Fibroblast of lung (primary cell): Measurements from ENCODE around the gene THAP11. TPM values are rescaled to one million over a fixed set of nuclear protein-coding genes. Genes with fewer than 3 reads are reported as not detected.

Experiments
- DNase-seq, 2 donors: peaks; one replicate each; pipeline versions ENCODE4 v3.0.0 to v3.0.0-alpha.2; 2010; ENCODE audit warnings: low read depth in 2 of 2
- H2AFZ ChIP-seq: 2 replicates; pipeline ENCODE4 v1.5.1; 2012; ENCODE audit warnings: low read length, control low read depth, inconsistent platforms
- H3K27ac ChIP-seq: 2 replicates; pipeline ENCODE4 v1.5.1; 2011; ENCODE audit warnings: low read length, control low read depth; ENCODE audit not compliant: insufficient read depth
- H3K27me3 ChIP-seq: 2 replicates; pipeline ENCODE4 v1.5.1; 2011; ENCODE audit warnings: mild to moderate bottlenecking, low read length; ENCODE audit not compliant: control insufficient read depth, insufficient read depth
- H3K36me3 ChIP-seq: 2 replicates; pipeline ENCODE4 v1.5.1; 2011; ENCODE audit warnings: low read length; ENCODE audit not compliant: control insufficient read depth, insufficient read depth
- H3K4me1 ChIP-seq: 2 replicates; pipeline ENCODE4 v1.5.1; 2011; ENCODE audit warnings: low read length; ENCODE audit not compliant: control insufficient read depth, insufficient read depth; ENCODE audit errors: extremely low read depth
- H3K4me2 ChIP-seq: 2 replicates; pipeline ENCODE4 v1.5.1; 2011; ENCODE audit warnings: low read length, control low read depth; ENCODE audit not compliant: insufficient read depth; ENCODE audit errors: extremely low read depth
- H3K4me3 ChIP-seq, 4 experiments: fragments of 200-600 bp in 1 of 4; sonication (generic) in 1 of 4; replicated peaks in 1 of 4; 2 replicates each; pipeline ENCODE4 v1.5.1; 2011 to 2016; ENCODE audit warnings: low read length in 4 of 4, low read depth in 3 of 4, mild to moderate bottlenecking in 3 of 4, control low read depth in 2 of 4, inconsistent platforms in 1 of 4, mixed read lengths in 1 of 4; ENCODE audit not compliant: insufficient read depth in 1 of 4; ENCODE audit errors: control extremely low read depth in 1 of 4
- H3K79me2 ChIP-seq: 2 replicates; pipeline ENCODE4 v1.5.1; 2012; ENCODE audit warnings: mild to moderate bottlenecking, low read length, inconsistent platforms; ENCODE audit not compliant: control insufficient read depth, insufficient read depth
- H3K9ac ChIP-seq: 2 replicates; pipeline ENCODE4 v1.5.1; 2011; ENCODE audit warnings: mild to moderate bottlenecking, low read length, control low read depth; ENCODE audit not compliant: insufficient read depth
- H3K9me3 ChIP-seq: 2 replicates; pipeline ENCODE4 v1.5.1; 2012; ENCODE audit warnings: low read depth, low read length; ENCODE audit not compliant: control insufficient read depth, insufficient read depth
- H4K20me1 ChIP-seq: 2 replicates; pipeline ENCODE4 v1.5.1; 2011; ENCODE audit warnings: low read length; ENCODE audit not compliant: control insufficient read depth, insufficient read depth; ENCODE audit errors: extremely low read depth
- EZH2 ChIP-seq: IDR thresholded peaks from 2 replicates; pipeline ENCODE4 v1.5.1; 2012; ENCODE audit warnings: low read length, control low read depth, mild to moderate bottlenecking; ENCODE audit errors: missing control alignments
- polyA plus RNA-seq, 2 donors: library from polyadenylated mRNA; depleted of rRNA in 1 of 2; stranded (reverse) in 1 of 2; unstranded in 1 of 2; fragments of >200 nt; gene quantifications; 2 replicates each; pipeline ENCODE4 v1.2.1, GENCODE V29; 2011 to 2012; ENCODE audit warnings: missing spikeins in 1 of 2
- total RNA-seq: library from RNA; depleted of rRNA; stranded (reverse); fragments of >200 nt; gene quantifications from 2 replicates; pipeline ENCODE4 v1.2.1, GENCODE V29; 2014
- TF ChIP-seq, protein P1 (sequence below), 2 donors: IDR thresholded peaks in 1 of 2; conservative IDR thresholded peaks in 1 of 2; 1 replicate in 1 of 2; 2 replicates in 1 of 2; pipeline ENCODE4 v1.5.1; 2011 to 2012; ENCODE audit warnings: low read length in 2 of 2, control low read depth in 1 of 2, inconsistent platforms in 1 of 2, low read depth in 1 of 2, mild to moderate bottlenecking in 1 of 2

THAP11 gene
- total and polyA plus RNA-seq, 2 donors (not counting 1 experiment from before 2014, with no cell fraction given): 16.0 to 37.7 TPM

DNA sequence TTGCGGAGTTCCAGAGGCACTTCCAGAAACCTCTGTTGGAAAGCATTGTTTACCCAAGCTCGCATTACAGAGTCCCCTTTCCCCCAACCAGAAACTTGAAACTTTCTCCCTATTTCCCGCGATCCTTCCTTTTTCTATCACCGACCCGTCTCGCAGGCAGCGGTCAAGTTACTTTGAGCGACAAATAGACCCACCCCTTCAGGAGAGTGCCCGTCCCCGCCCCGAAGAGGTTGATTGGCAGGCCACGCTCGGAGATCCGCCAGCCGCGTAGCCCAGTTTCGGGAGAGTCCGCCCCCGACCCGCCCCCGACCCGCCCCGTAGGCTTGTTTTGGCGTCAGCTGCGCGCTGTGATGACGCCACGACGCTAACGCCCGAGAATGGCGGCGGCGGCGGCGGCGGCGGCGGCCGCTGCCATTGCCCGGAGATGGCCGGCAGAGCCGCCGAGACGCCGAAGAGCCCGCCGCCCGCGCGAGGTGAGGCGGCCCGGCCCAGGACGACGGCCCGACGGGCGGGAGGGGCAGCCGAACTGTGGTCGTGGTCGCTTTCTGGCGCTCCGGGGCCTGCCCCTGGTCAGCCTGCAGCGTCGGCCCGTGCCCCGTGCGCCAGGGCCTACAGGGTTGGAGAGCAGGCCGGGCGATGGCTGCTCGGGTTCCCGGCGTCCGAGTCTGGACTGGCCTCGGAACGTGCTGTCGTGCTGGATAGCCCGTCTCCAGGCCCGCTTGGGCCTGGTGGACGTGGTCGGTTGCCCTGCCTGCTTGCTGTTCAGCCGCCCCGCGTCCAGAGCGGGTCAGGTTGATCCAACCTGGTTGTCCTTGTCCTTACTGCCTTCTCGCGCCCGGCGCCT is 51.0 kb downstream of the THAP11 start, which contains the start of gene PSKH1:
PSKH1 (plus strand) TSS at position 356 of the 844 bp plus-strand sequence. CDS start 15,496 bp downstream, outside the sequence.
- Histone ChIP-seq H3K79me2 (peaks cover 29% of the 10 kb centered on the region), H3K9me3 (no peaks in the 10 kb centered on the region), H2AFZ (peak within 1 kb of the TSS; percentile 84), H3K4me2 (peak within 1 kb of the TSS; percentile 98), H3K4me1 (peaks cover 6% of the 10 kb centered on the region), H3K9ac (peak within 1 kb of the TSS; percentile 100), H3K36me3 (no peaks in the 10 kb centered on the region), H3K27ac (peak within 1 kb of the TSS; percentile 97), H4K20me1 (no peaks in the 10 kb centered on the region), H3K27me3 (no peaks in the 10 kb centered on the region), H3K4me3 (peak within 1 kb of the TSS; percentile 82 to 99 (median 97))
- TF ChIP-seq, protein P1, sequence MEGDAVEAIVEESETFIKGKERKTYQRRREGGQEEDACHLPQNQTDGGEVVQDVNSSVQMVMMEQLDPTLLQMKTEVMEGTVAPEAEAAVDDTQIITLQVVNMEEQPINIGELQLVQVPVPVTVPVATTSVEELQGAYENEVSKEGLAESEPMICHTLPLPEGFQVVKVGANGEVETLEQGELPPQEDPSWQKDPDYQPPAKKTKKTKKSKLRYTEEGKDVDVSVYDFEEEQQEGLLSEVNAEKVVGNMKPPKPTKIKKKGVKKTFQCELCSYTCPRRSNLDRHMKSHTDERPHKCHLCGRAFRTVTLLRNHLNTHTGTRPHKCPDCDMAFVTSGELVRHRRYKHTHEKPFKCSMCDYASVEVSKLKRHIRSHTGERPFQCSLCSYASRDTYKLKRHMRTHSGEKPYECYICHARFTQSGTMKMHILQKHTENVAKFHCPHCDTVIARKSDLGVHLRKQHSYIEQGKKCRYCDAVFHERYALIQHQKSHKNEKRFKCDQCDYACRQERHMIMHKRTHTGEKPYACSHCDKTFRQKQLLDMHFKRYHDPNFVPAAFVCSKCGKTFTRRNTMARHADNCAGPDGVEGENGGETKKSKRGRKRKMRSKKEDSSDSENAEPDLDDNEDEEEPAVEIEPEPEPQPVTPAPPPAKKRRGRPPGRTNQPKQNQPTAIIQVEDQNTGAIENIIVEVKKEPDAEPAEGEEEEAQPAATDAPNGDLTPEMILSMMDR (conservative IDR thresholded peaks at IDR 0.05 in 1 of 2, IDR thresholded peaks at IDR 0.05 in 1 of 2; ENCODE audit: low read depth in 1 of 2, low read length in 2 of 2): no peak
- TF ChIP-seq EZH2: no peak
- peak; percentile 93 to 95 for DNase-seq

Other genes starting within 250 kb of the THAP11 start
- 0.17 and 0.26 TPM in 2 replicates for gene CARMIL2, start 197.2 kb upstream of the THAP11 start, total RNA-seq
- gene CARMIL2, start 197.2 kb upstream of the THAP11 start, polyA plus RNA-seq: 0.02 and 0.07 TPM in 2 replicates
- gene ACD, start 182.1 kb upstream of the THAP11 start, total RNA-seq: 9.2 and 9.5 TPM in 2 replicates
- 7.9 and 16.1 TPM in 2 replicates for gene ACD, start 182.1 kb upstream of the THAP11 start, polyA plus RNA-seq
- gene PARD6A, start 181.4 kb upstream of the THAP11 start, total RNA-seq: 4.1 and 4.8 TPM in 2 replicates
- 0.36 and 1.0 TPM in 2 replicates for gene PARD6A, start 181.4 kb upstream of the THAP11 start, polyA plus RNA-seq
- gene ENKD1, start 175.6 kb upstream of the THAP11 start, total RNA-seq: 17.8 and 19.0 TPM in 2 replicates
- 3.2 and 3.7 TPM in 2 replicates for gene ENKD1, start 175.6 kb upstream of the THAP11 start, polyA plus RNA-seq
- 5.6 and 9.2 TPM in 2 replicates for gene C16orf86, start 175.5 kb upstream of the THAP11 start, total RNA-seq
- gene C16orf86, start 175.5 kb upstream of the THAP11 start, polyA plus RNA-seq: 0.63 and 0.73 TPM in 2 replicates
- 12.8 and 15.2 TPM in 2 replicates for gene GFOD2, start 123.0 kb upstream of the THAP11 start, total RNA-seq
- 9.2 and 10.0 TPM in 2 replicates for gene GFOD2, start 123.0 kb upstream of the THAP11 start, polyA plus RNA-seq
- gene RANBP10, start 35.8 kb upstream of the THAP11 start, total RNA-seq: 3.9 and 4.6 TPM in 2 replicates
- gene RANBP10, start 35.8 kb upstream of the THAP11 start, polyA plus RNA-seq: 7.1 and 8.9 TPM in 2 replicates
- gene TSNAXIP1, start 35.4 kb upstream of the THAP11 start, total RNA-seq: 1.2 and 1.5 TPM in 2 replicates
- gene TSNAXIP1, start 35.4 kb upstream of the THAP11 start, polyA plus RNA-seq: 0.30 and 0.45 TPM in 2 replicates
- 127 TPM in 2 replicates for gene NUTF2, start 4.6 kb downstream of the THAP11 start, total RNA-seq
- gene NUTF2, start 4.6 kb downstream of the THAP11 start, polyA plus RNA-seq: 310 and 410 TPM in 2 replicates
- 15.4 and 23.1 TPM in 2 replicates for gene CENPT, start 5.4 kb downstream of the THAP11 start, total RNA-seq
- gene CENPT, start 5.4 kb downstream of the THAP11 start, polyA plus RNA-seq: 30.2 and 40.2 TPM in 2 replicates
- gene EDC4, start 30.7 kb downstream of the THAP11 start, total RNA-seq: 38.0 and 49.4 TPM in 2 replicates
- 27.4 and 35.0 TPM in 2 replicates for gene EDC4, start 30.7 kb downstream of the THAP11 start, polyA plus RNA-seq
- gene NRN1L, start 42.6 kb downstream of the THAP11 start, total RNA-seq: 0.17 TPM in 1 of 2 replicates, not detected in the other
- gene NRN1L, start 42.6 kb downstream of the THAP11 start, polyA plus RNA-seq: 0.09 and 0.10 TPM in 2 replicates
- 11.8 and 13.4 TPM in 2 replicates for gene PSKH1, start 50.9 kb downstream of the THAP11 start, total RNA-seq
- 14.2 and 15.4 TPM in 2 replicates for gene PSKH1, start 50.9 kb downstream of the THAP11 start, polyA plus RNA-seq
- gene CTRL, start 89.5 kb downstream of the THAP11 start, total RNA-seq: 0.26 and 0.33 TPM in 2 replicates
- gene CTRL, start 89.5 kb downstream of the THAP11 start, polyA plus RNA-seq: 0.14 and 0.53 TPM in 2 replicates
- 53.2 and 66.9 TPM in 2 replicates for gene PSMB10, start 94.5 kb downstream of the THAP11 start, total RNA-seq
- 18.1 and 21.7 TPM in 2 replicates for gene PSMB10, start 94.5 kb downstream of the THAP11 start, polyA plus RNA-seq
- gene LCAT, start 101.8 kb downstream of the THAP11 start, total RNA-seq: 3.3 and 6.4 TPM in 2 replicates
- gene LCAT, start 101.8 kb downstream of the THAP11 start, polyA plus RNA-seq: 4.5 and 5.8 TPM in 2 replicates
- 60.4 and 120 TPM in 2 replicates for gene SLC12A4, start 126.3 kb downstream of the THAP11 start, total RNA-seq
- 41.4 and 42.2 TPM in 2 replicates for gene SLC12A4, start 126.3 kb downstream of the THAP11 start, polyA plus RNA-seq
- gene DPEP3, start 138.2 kb downstream of the THAP11 start, total RNA-seq: not detected in 2 replicates
- not detected in 2 replicates for gene DPEP3, start 138.2 kb downstream of the THAP11 start, polyA plus RNA-seq
- not detected in 2 replicates for gene DPEP2, start 157.2 kb downstream of the THAP11 start, total RNA-seq
- not detected in 2 replicates for gene DPEP2, start 157.2 kb downstream of the THAP11 start, polyA plus RNA-seq
- gene DPEP2NB, start 173.6 kb downstream of the THAP11 start, total RNA-seq: not detected in 2 replicates
- not detected in 2 replicates for gene DPEP2NB, start 173.6 kb downstream of the THAP11 start, polyA plus RNA-seq
- gene DDX28, start 180.9 kb downstream of the THAP11 start, total RNA-seq: 10.7 and 12.3 TPM in 2 replicates
- gene DDX28, start 180.9 kb downstream of the THAP11 start, polyA plus RNA-seq: 5.3 and 8.6 TPM in 2 replicates
- 12.3 and 16.8 TPM in 2 replicates for gene DUS2, start 181.0 kb downstream of the THAP11 start, total RNA-seq
- 10.2 and 15.5 TPM in 2 replicates for gene DUS2, start 181.0 kb downstream of the THAP11 start, polyA plus RNA-seq
- gene NFATC3, start 243.1 kb downstream of the THAP11 start, total RNA-seq: 10.6 and 11.0 TPM in 2 replicates
- gene NFATC3, start 243.1 kb downstream of the THAP11 start, polyA plus RNA-seq: 9.6 and 10.1 TPM in 2 replicates